ENCODE data around the gene SCN1A. TPM values are rescaled to one million over a fixed set of nuclear protein-coding genes. Genes with fewer than 3 reads are reported as not detected.

SCN1A gene
- total and polyA plus RNA-seq, 2 donors (not counting 3 experiments of a cell fraction or from before 2014, with no cell fraction given): not detected

DNA sequence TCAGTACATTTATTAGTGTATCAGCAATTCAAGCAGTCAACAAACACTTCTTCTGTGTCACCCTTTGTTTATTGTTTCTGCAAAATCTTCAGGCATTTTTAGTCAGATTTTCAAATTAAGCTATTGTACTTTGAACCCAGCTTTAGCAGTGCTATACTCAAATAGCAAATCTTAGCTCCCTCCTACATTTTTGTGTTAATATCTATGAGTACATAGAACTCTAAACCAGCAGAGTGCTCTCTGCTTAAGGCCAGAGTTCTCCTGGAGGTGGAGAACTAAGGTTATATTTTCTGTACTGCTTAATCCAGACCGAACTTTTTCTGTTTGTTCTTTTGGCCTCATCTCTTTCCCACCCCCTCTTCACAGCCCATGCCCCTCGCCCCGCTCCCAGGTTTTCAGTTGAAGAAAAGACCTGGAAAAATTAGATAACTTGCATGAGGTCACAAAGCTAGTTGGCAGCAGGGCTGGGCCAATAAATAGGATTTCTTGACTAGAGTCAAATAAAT, 29.2 kb upstream of the SCN1A start:
- no peaks in the 10 kb centered on the region for H3K4me1 ChIP-seq (ENCODE audit: control insufficient read depth, extremely low read depth, insufficient read depth, low read length)
- BruUV-seq (replicated peaks): no TSS peak
- CTCF ChIA-PET: interaction anchor here (1.6 kb wide), 1 partner anchor 29 kb away, joined by 3 read pairs; the partner anchor contains the start of gene SCN1A
- POLR2A ChIA-PET: no interaction called here
- no peaks in the 10 kb centered on the region for H3K27me3 ChIP-seq (ENCODE audit: control insufficient read depth in 2 of 2, insufficient read depth in 2 of 2, low read length in 2 of 2)
- DNase-seq (ENCODE audit: low read depth, low spot score): no peak
- intact Hi-C loops (cut with micrococcal nuclease) (no loop called here), dilution Hi-C loops (cut with MboI; ENCODE audit: extremely low pct_ligation_motif_present, low sequenced_read_pairs) (no loop called here)
- no peaks in the 10 kb centered on the region for H4K20me1 ChIP-seq (replicated peaks; ENCODE audit: control insufficient read depth, extremely low read depth, insufficient read depth, low read length)
- no peak for FAIRE-seq
- H3K9ac ChIP-seq (replicated peaks; ENCODE audit: extremely low read depth, insufficient read depth, low read length): no peak overlapping the region
- no peak overlapping the region for H3K4me2 ChIP-seq (ENCODE audit: insufficient read depth, low read length)
- TF ChIP-seq, protein P1, sequence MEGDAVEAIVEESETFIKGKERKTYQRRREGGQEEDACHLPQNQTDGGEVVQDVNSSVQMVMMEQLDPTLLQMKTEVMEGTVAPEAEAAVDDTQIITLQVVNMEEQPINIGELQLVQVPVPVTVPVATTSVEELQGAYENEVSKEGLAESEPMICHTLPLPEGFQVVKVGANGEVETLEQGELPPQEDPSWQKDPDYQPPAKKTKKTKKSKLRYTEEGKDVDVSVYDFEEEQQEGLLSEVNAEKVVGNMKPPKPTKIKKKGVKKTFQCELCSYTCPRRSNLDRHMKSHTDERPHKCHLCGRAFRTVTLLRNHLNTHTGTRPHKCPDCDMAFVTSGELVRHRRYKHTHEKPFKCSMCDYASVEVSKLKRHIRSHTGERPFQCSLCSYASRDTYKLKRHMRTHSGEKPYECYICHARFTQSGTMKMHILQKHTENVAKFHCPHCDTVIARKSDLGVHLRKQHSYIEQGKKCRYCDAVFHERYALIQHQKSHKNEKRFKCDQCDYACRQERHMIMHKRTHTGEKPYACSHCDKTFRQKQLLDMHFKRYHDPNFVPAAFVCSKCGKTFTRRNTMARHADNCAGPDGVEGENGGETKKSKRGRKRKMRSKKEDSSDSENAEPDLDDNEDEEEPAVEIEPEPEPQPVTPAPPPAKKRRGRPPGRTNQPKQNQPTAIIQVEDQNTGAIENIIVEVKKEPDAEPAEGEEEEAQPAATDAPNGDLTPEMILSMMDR (IDR thresholded peaks at IDR 0.05; ENCODE audit: extremely low read depth in 1 of 2, insufficient read depth in 1 of 2, low read depth in 1 of 2, low read length in 2 of 2): no peak
- TF ChIP-seq EZH2 (IDR thresholded peaks at IDR 0.05; ENCODE audit: borderline replicate concordance, low read depth, low read length, severe bottlenecking): no peak
- TF ChIP-seq MYC (IDR thresholded peaks at IDR 0.05; ENCODE audit: low read depth, low read length): no peak
- TF ChIP-seq POLR2AphosphoS5 (IDR thresholded peaks at IDR 0.05; ENCODE audit: insufficient read depth, low read depth, low read length): no peak
- TF ChIP-seq FOS (IDR thresholded peaks at IDR 0.05; ENCODE audit: borderline replicate concordance, insufficient read depth, low read length): no peak
- TF ChIP-seq JUN (IDR thresholded peaks at IDR 0.05; ENCODE audit: borderline replicate concordance, insufficient read depth, insufficient read length, low read depth): no peak
- TF ChIP-seq GATA2 (IDR thresholded peaks at IDR 0.05; ENCODE audit: insufficient read depth, insufficient read length, low read depth, low read length): no peak
- no peak for TF ChIP-seq POLR2A (IDR thresholded peaks at IDR 0.05; ENCODE audit: low read depth, low read length)
- TF ChIP-seq, protein P2, sequence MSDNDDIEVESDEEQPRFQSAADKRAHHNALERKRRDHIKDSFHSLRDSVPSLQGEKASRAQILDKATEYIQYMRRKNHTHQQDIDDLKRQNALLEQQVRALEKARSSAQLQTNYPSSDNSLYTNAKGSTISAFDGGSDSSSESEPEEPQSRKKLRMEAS (IDR thresholded peaks at IDR 0.05; ENCODE audit: insufficient read depth, insufficient read length): no peak
- H3K4me3 ChIP-seq (replicated peaks in 1 of 3; ENCODE audit: insufficient read depth in 1 of 3, low read depth in 1 of 3, low read length in 3 of 3): no peak overlapping the region
- no peak overlapping the region for H2AFZ ChIP-seq (ENCODE audit: low read depth, low read length)
- no peaks in the 10 kb centered on the region for H3K36me3 ChIP-seq (ENCODE audit: control insufficient read depth in 2 of 2, extremely low read depth in 1 of 2, insufficient read depth in 2 of 2, low read length in 2 of 2)
- H3K9me1 ChIP-seq (replicated peaks; ENCODE audit: control insufficient read depth, extremely low read depth, insufficient read depth, low read length): no peaks in the 10 kb centered on the region
- no peak overlapping the region for H3K27ac ChIP-seq (ENCODE audit: insufficient read depth, low read depth, low read length)
- no peaks in the 10 kb centered on the region for H3K9me3 ChIP-seq (replicated peaks; ENCODE audit: control insufficient read depth, insufficient read depth, low read length)
- H3K79me2 ChIP-seq (ENCODE audit: control insufficient read depth, insufficient read depth, low read length): no peaks in the 10 kb centered on the region

All from endothelial cell of umbilical vein (primary cell).